ENCODE measurements around the gene SFTPA2. TPM values are rescaled to one million over a fixed set of nuclear protein-coding genes. Genes with fewer than 3 reads are reported as not detected.
"Not testable (repeated sequence)": the region's sequence is repeated elsewhere in the genome, so short reads cannot be mapped to it uniquely, and the experiment has no call there.

Gene SFTPA2
- total and polyA plus RNA-seq, 10 of the 15 experiments (the other 5 are each of a cell fraction or from before 2014, with no cell fraction given) = 0.03 to 4.2 TPM; not detected in 8

GRCh38 chr10:79601939-79602338, 41.7 kb upstream of the SFTPA2 start:
- no peaks in the 10 kb centered on the region for H3K79me2 ChIP-seq (ENCODE audit: control insufficient read depth, insufficient read depth, low read length)

DNA sequence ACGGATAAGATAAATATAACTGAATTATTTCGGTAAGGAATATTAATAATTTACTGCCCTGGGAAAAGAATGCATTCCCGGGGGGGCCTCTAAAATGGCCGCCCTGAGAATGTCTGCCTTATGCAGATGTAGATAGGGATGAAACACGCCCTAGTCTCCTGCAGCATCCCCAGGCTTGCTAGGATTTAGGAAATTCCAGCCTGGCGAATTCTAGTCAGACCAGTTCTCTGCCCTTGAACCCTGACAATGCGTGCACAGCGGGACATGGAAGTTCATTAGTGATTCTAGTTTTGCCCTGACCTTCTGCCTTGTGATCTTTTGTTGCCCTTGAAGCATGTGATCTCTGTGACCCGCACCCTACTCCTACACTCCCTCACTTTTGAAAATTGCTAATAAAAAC, 39.4 kb upstream of the SFTPA2 start:
- H3K79me2 ChIP-seq (ENCODE audit: control insufficient read depth, insufficient read depth, low read length); BruUV-seq (replicated peaks); H3K4me2 ChIP-seq (ENCODE audit: control insufficient read depth, insufficient read depth); H3K4me1 ChIP-seq (ENCODE audit: control insufficient read depth, insufficient read depth, low read length); H3K4me3 ChIP-seq; ATAC-seq; H3K9me3 ChIP-seq (replicated peaks; ENCODE audit: control insufficient read depth, insufficient read depth, low read length); FAIRE-seq; H2AFZ ChIP-seq (ENCODE audit: control insufficient read depth, low read depth, low read length); SMC1A ChIA-PET (ENCODE audit: uncharacterized antibody, unreplicated experiment); H3K9ac ChIP-seq (ENCODE audit: control insufficient read depth, insufficient read depth, low read length); H3K27me3 ChIP-seq (replicated peaks in 1 of 2; ENCODE audit: control insufficient read depth in 2 of 2, insufficient read depth in 2 of 2, low read length in 1 of 2); intact Hi-C loops (cut with micrococcal nuclease; ENCODE audit: unreplicated experiment); CTCF ChIA-PET; H3K36me3 ChIP-seq (ENCODE audit: control insufficient read depth in 2 of 2, insufficient read depth in 2 of 2, low read length in 1 of 2); RAD21 ChIA-PET (ENCODE audit: unreplicated experiment); H4K20me1 ChIP-seq (ENCODE audit: control insufficient read depth, insufficient read depth); H3K27ac ChIP-seq (ENCODE audit: control insufficient read depth, insufficient read depth); in situ Hi-C loops (cut with MboI); DNase-seq (ENCODE audit: low read depth, low spot score); POLR2A ChIA-PET: not testable (repeated sequence)
- 60% methylated on average over 9 of the region's 9 CpGs for WGBS (ENCODE audit: insufficient coverage, insufficient replicate concordance, low lambda C conversion rate, missing lambda C conversion rate)

More at GRCh38 chr10:79601939-79602338, 41.7 kb upstream of the SFTPA2 start:
- Histone ChIP-seq H3K9me3 (replicated peaks; ENCODE audit: control insufficient read depth, insufficient read depth, low read length) (peaks cover 3% of the 10 kb centered on the region; the same call in 1 of the 3 replicates), H4K20me1 (ENCODE audit: control insufficient read depth, insufficient read depth) (no peaks in the 10 kb centered on the region), H2AFZ (ENCODE audit: control insufficient read depth, low read depth, low read length) (no peak overlapping the region), H3K4me2 (ENCODE audit: control insufficient read depth, insufficient read depth) (no peak overlapping the region), H3K27me3 (replicated peaks in 1 of 2; ENCODE audit: control insufficient read depth in 2 of 2, insufficient read depth in 2 of 2, low read length in 1 of 2) (no peaks in the 10 kb centered on the region), H3K4me3 (no peak overlapping the region), H3K9ac (ENCODE audit: control insufficient read depth, insufficient read depth, low read length) (no peak overlapping the region), H3K36me3 (ENCODE audit: control insufficient read depth in 2 of 2, insufficient read depth in 2 of 2, low read length in 1 of 2) (no peaks in the 10 kb centered on the region), H3K27ac (ENCODE audit: control insufficient read depth, insufficient read depth) (no peak overlapping the region), H3K4me1 (ENCODE audit: control insufficient read depth, insufficient read depth, low read length) (no peaks in the 10 kb centered on the region)
- intact Hi-C loops (cut with micrococcal nuclease; ENCODE audit: unreplicated experiment) = no loop called here
- RAD21 ChIA-PET (ENCODE audit: unreplicated experiment) = no interaction called here
- in situ Hi-C loops (cut with MboI) = no loop called here
- no TSS peak for BruUV-seq (replicated peaks)
- ATAC-seq (no peak), FAIRE-seq (no peak), DNase-seq (ENCODE audit: low read depth, low spot score) (no peak)
- TF ChIP-seq BHLHE40 (IDR thresholded peaks at IDR 0.05; ENCODE audit: borderline replicate concordance in 1 of 2, low read depth in 2 of 2, low read length in 1 of 2) (peak; percentile 39 to 53; a peak in 1 of 4 replicates), MAX (IDR thresholded peaks at IDR 0.05; ENCODE audit: low read depth, low read length) (no peak), NFYB (IDR thresholded peaks at IDR 0.05; ENCODE audit: insufficient read depth, low read depth, low read length) (0 out of 2 replicates have a peak, but pooled peaks have one; percentile 48), ETV6 (conservative IDR thresholded peaks at IDR 0.05 in 1 of 2, IDR thresholded peaks at IDR 0.05 in 1 of 2; ENCODE audit: borderline replicate concordance in 1 of 2, low read depth in 1 of 2) (no peak)
- POLR2A ChIA-PET = no interaction called here
- SMC1A ChIA-PET (ENCODE audit: uncharacterized antibody, unreplicated experiment) = no interaction called here
- WGBS (ENCODE audit: insufficient coverage, insufficient replicate concordance, low lambda C conversion rate, missing lambda C conversion rate) = 0% methylated on average over 1 of the region's 1 CpG
- CTCF ChIA-PET = no interaction called here
